DMS153 treated with DMSO at 0.1 percent for 48 hours (cell line): ENCODE measurements around the gene ANO6.

ENCODE experiments used
- DNase-seq: peaks from one replicate; lab custom pipeline; 2025; ENCODE audit not compliant: unreplicated experiment; lab: John Stamatoyannopoulos, UW

ANO6 gene

DNA sequence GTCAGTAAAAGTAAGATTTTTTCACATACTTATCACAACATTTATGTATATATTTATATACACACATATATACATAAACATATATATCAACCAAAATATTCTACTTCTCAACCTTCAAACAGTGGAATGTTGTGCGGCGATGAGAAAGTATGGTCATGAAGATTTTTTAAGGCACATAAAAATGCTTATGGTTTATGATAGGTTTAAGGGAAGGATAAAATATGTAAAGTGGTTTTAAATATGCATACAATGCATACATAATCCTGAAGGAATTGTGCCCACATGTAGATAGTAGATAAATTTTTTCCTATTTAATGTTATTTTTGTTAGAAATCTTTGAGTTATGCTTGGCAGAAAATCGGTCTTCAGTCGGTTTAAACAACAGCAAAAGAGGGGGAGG is 182.7 kb downstream of the ANO6 start:
- DNase-seq = no peak

DNA sequence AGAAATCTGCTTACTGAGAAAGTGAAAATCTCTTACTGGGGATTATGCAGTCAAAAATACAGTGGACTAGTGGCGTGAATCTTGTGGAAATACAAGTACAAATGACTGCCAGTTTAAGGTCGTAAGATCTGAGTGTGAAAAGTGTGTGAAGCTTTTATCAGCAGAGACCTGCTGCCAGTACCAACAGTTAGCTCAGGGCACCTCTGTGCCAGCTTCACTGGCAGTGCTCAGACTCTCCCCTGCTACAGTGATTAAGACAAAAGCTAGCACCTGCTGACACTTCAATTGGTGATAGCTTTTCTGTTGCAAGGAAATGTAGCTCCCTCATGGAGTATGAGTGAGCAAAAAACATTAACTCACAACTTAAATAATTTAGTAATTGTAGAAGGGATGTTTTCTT is 185.1 kb downstream of the ANO6 start:
- no peak for DNase-seq

DNA sequence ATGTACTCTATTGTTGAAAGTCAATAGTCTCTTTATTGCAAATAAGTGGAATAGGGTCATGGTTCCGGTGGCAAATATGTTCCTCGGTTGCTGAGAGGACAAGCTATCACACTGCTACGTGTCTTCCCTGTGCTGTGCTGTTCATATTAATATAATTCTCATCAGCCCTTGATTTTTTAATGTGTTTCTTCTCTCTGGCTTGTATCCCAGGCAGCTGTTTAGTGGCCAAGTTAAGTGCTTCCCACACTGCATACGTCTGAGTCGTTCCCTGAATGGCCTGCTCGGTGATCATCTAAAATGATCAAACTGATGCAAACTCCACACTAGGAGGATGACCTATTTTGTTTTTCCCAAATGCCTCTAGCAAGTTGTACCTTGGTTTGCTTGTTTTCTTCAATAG is 186.4 kb downstream of the ANO6 start:
- DNase-seq = no peak

DNA sequence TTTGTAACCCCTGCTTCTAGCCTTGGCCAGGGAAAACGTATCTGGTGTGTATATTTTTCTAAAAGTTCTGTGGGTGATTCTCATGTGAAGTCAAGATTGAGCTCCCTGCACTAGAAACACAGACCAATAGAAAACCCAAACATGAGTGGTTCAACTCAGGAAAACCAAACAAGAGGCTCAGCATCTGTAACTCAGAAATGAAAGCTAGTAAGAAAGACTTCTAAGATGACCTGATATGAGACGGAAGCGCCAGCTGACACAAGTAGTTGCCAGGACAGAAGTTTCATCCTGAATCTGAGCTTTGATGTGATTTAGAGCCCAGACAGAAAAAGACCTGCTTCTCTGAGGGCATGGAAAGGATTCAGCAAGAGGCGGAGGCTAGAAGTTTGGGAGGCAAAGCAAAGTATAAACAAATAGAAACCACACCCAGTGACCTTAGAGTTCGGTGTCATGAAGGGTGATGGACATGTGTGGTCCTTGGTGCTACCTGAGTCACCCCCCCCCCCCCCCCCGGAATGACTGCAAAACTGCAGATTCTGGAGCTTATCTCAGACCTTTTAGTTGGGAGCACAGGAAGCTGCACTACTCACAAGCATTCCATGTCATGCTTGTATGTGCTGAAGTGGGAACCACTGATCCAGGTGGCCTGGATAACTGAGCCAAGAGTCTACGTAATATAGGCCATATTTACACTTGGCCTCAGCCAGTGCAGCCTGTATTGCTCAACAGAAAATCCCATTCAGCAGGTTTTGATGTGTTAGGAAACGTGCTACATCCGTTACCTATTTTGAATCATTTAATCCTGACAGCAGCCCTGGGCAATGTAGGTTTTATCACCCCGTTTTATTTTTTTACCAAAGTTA is 191.3 kb downstream of the ANO6 start:
- DNase-seq = no peak

DNA sequence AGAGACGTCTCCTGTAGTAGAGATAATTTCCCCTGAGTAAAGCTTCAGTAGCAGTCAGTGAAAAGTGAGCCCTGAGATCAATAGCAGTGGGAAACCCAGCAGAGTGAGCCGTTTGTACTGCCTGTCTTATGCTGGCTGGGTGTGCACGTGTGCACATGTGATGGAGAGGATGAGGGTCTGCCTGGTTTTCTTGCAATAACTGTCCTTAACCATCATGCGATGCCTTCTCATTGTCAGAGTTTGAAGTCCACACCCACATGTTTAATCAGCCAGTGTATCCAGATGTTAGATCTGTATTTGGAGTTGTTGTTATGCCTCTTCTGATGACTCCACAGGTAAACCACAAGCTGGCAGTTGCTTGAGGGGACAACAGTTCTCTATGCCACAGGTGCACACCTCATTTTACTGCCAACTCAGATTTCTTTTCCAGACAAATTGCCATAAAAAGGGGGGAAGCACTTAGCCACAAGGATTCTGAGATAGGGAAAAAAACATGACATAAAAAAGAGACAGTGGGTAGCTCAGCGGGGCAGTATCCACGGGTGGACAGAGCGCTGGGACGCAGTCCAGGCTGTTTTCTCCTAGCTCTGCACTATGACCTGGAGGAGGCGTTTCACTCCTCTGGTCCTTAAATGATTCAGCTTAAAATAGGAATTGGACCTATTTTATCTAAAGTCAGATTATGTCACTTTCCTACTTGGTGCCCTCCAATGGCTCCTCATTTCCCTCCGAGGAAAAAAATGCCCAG is 192.3 kb downstream of the ANO6 start:
- DNase-seq = no peak

GRCh38 chr12:45408729-45409114 is 192.8 kb downstream of the ANO6 start:
- DNase-seq = no peak

DNA sequence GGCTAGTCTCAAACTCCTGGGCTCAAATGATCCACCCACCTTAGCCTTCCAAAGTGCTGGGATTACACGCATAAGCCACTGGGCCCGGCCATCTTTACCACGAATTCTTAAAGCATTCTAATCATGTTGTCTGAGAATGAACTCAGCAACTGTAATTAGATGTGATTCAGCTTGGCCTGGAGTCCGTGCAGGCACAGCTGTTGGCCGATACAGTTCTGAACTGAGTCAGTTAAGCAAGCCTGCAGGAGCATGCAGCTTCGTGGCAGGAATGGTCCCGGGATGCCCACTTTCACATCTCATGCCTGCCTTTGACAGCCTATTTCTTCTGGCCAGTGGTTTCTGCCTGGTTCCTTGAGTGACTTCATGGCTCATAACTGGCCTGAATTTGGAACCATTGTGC is 194.1 kb downstream of the ANO6 start:
- DNase-seq = no peak

GRCh38 chr12:45411626-45412025 is 195.7 kb downstream of the ANO6 start:
- DNase-seq = no peak

DNA sequence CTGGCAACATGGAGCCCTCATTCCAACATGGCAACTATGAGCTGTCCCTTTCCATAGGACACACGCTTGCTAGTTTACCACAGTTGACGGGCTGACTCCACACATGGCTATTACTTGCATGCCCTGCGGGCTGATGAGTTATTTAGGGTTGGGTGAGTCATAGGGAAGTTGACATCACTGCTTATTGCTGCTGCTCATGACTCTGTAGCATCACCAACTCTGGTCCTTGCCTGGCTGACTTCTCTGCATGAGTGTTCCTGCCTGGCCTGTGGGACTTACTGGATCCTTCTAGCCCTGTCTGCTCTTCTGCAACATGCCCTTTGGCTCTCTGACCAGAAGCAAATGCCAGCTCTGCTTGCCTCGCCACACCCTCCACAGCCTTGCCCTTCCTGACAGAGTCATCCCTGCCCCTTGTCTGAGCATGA is 199.5 kb downstream of the ANO6 start:
- no peak for DNase-seq

GRCh38 chr12:45416126-45416525 is 200.2 kb downstream of the ANO6 start:
- DNase-seq = no peak

GRCh38 chr12:45418520-45418919 is 202.6 kb downstream of the ANO6 start:
- DNase-seq = no peak

GRCh38 chr12:45419317-45419814 is 203.5 kb downstream of the ANO6 start:
- no peak for DNase-seq

DNA sequence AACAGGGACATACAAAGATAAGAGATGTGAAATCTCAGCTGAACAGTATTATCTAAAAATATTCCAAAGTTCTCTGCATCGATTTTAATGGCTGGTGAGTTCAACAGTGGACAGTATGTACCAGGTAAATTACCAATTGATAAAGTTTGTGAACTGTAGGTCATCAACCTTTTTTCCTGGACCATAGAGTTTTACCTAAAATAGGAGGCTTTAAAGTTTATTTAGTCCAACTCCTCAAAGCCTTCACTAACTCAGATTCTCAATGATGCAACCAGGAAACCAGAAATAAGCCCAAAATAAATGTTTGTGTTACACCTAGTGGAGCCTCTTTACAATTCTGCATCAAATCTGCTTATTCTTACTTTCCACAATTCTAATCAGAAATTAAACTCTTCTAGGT is 205.8 kb downstream of the ANO6 start:
- DNase-seq = no peak

DNA sequence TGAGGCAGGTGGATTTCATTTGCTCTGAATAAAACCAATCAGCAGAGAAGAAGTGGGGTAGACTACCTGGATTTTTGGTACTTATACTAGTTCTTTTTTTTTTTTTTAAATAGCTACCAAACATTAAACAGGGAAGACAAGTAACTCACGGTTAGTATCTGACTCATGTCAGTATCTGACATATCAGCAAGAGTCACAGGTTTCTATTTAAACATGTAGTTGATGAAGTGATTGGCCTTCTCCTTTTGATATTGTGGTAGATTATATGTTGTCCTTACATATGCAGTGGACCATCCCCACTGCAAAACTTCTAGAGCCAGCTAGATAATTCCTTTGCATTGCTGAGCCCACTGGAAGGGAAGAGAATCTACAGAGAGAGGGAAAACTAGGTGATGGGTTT is 208.0 kb downstream of the ANO6 start:
- DNase-seq = no peak

- no peak for DNase-seq
These were observed 209.5 kb downstream of the ANO6 start for GRCh38 chr12:45425426-45425825.

GRCh38 chr12:45426294-45426693 is 210.4 kb downstream of the ANO6 start:
- DNase-seq = no peak

DNA sequence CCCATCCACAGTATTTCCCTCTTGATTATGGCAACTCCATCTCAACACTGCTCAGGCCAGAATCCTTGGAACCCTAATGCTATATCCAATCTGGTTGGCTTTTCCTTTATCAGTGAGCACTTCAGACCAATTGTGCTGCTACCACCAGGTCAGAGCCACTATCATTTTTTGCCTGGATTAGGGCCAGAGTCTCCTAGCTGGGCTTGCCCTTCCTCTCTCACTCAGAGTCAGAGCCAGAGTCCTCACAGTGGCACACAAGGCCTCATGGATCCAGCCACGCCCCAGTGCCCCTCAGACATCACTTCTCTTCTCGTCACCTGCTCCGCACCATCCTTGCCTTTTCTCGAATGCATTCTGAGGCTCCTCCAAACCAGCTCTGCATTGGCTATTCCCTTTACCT is 211.1 kb downstream of the ANO6 start:
- no peak for DNase-seq

- no peak for DNase-seq
These were observed 213.9 kb downstream of the ANO6 start for GRCh38 chr12:45429831-45430230.

- no peak for DNase-seq
These were observed 215.2 kb downstream of the ANO6 start for GRCh38 chr12:45431126-45431525.

GRCh38 chr12:45432710-45433109 is 216.8 kb downstream of the ANO6 start:
- DNase-seq = no peak

- DNase-seq = no peak
These were observed 217.6 kb downstream of the ANO6 start for GRCh38 chr12:45433441-45433868.

GRCh38 chr12:45434094-45434493 is 218.2 kb downstream of the ANO6 start:
- no peak for DNase-seq
